HEK293 (cell line): ENCODE measurements around the gene NPTX1.

Source experiments
- KLF10 ChIP-seq: fragments of 450-650 bp; IDR thresholded peaks from 2 replicates; pipeline ENCODE4 v1.5.1; 2018; ENCODE audit warnings: missing biosample characterization, mild to moderate bottlenecking, missing genetic modification characterization
- TCF7L2 ChIP-seq: IDR thresholded peaks from 2 replicates; pipeline ENCODE4 v1.6.1; 2011; ENCODE audit warnings: low read depth, mild to moderate bottlenecking, inconsistent platforms, low read length, moderate library complexity, borderline replicate concordance
- YY1 ChIP-seq: fragments of 450-650 bp; formaldehyde crosslinking; IDR thresholded peaks from 2 replicates; pipeline ENCODE4 v1.5.1; 2018; ENCODE audit warnings: missing biosample characterization, missing genetic modification characterization
- ZBTB10 ChIP-seq: fragments of 450-650 bp; formaldehyde crosslinking; IDR thresholded peaks from 2 replicates; pipeline ENCODE4 v1.5.1; 2016; ENCODE audit warnings: missing biosample characterization, missing genetic modification characterization
- ZBTB21 ChIP-seq: fragments of 450-650 bp; formaldehyde crosslinking; IDR thresholded peaks from 2 replicates; pipeline ENCODE4 v1.5.1; 2017; ENCODE audit warnings: missing biosample characterization, missing genetic modification characterization
- ZNF148 ChIP-seq: fragments of 450-650 bp; formaldehyde crosslinking; IDR thresholded peaks from 2 replicates; pipeline ENCODE4 v1.5.0; 2017; ENCODE audit warnings: missing biosample characterization, missing genetic modification characterization, borderline replicate concordance
- ZNF184 ChIP-seq: fragments of 450-650 bp; IDR thresholded peaks from 2 replicates; pipeline ENCODE4 v1.5.1; 2018; ENCODE audit warnings: missing biosample characterization, mild to moderate bottlenecking, missing genetic modification characterization
- ZNF19 ChIP-seq: fragments of 450-650 bp; formaldehyde crosslinking; IDR thresholded peaks from 2 replicates; pipeline ENCODE4; 2016; ENCODE audit warnings: missing biosample characterization, missing genetic modification characterization, low read depth
- ZNF248 ChIP-seq: fragments of 450-650 bp; formaldehyde crosslinking; IDR thresholded peaks from 2 replicates; pipeline ENCODE4 v1.5.1; 2017; ENCODE audit warnings: missing biosample characterization, missing genetic modification characterization
- ZNF280C ChIP-seq: fragments of 450-650 bp; formaldehyde crosslinking; IDR thresholded peaks from 2 replicates; pipeline ENCODE4 v1.5.1; 2016; ENCODE audit warnings: missing biosample characterization, missing genetic modification characterization
- ZNF354C ChIP-seq: fragments of 450-650 bp; formaldehyde crosslinking; IDR thresholded peaks from 2 replicates; pipeline ENCODE4 v1.5.1; 2016; ENCODE audit warnings: missing biosample characterization, missing genetic modification characterization, low read depth, borderline replicate concordance
- ZNF366 ChIP-seq: fragments of 450-650 bp; formaldehyde crosslinking; conservative IDR thresholded peaks from 2 replicates; pipeline ENCODE4 v1.5.1; 2016; ENCODE audit warnings: missing biosample characterization, missing genetic modification characterization
- ZNF426 ChIP-seq: fragments of 450-650 bp; formaldehyde crosslinking; IDR thresholded peaks from 2 replicates; pipeline ENCODE4 v1.5.1; 2017; ENCODE audit warnings: missing biosample characterization, missing genetic modification characterization, mild to moderate bottlenecking, inconsistent platforms, moderate library complexity
- ZNF449 ChIP-seq: fragments of 450-650 bp; formaldehyde crosslinking; IDR thresholded peaks from 2 replicates; pipeline ENCODE4 v1.5.1; 2017; ENCODE audit warnings: missing biosample characterization, mild to moderate bottlenecking, missing genetic modification characterization, moderate library complexity
- ZNF488 ChIP-seq: fragments of 450-650 bp; formaldehyde crosslinking; IDR thresholded peaks from 2 replicates; pipeline ENCODE4 v1.5.1; 2016; ENCODE audit warnings: missing biosample characterization, missing genetic modification characterization
- ZNF560 ChIP-seq: fragments of 450-650 bp; formaldehyde crosslinking; IDR thresholded peaks from 2 replicates; pipeline ENCODE4 v1.5.1; 2017; ENCODE audit warnings: missing biosample characterization, missing genetic modification characterization, borderline replicate concordance
- ZNF585B ChIP-seq: fragments of 450-650 bp; formaldehyde crosslinking; IDR thresholded peaks from 2 replicates; pipeline ENCODE4 v1.5.1; 2016; ENCODE audit warnings: missing biosample characterization, missing genetic modification characterization
- ZNF596 ChIP-seq: fragments of 450-650 bp; IDR thresholded peaks from 2 replicates; pipeline ENCODE4 v1.5.0; 2018; ENCODE audit warnings: missing biosample characterization, mild to moderate bottlenecking, missing genetic modification characterization, moderate library complexity
- ZNF645 ChIP-seq: fragments of 450-650 bp; formaldehyde crosslinking; IDR thresholded peaks from 2 replicates; pipeline ENCODE4; 2016; ENCODE audit warnings: missing biosample characterization, missing genetic modification characterization
- ZNF704 ChIP-seq: fragments of 450-650 bp; formaldehyde crosslinking; IDR thresholded peaks from 2 replicates; pipeline ENCODE4 v1.5.1; 2016; ENCODE audit warnings: missing biosample characterization, missing genetic modification characterization
- ZSCAN18 ChIP-seq: fragments of 450-650 bp; formaldehyde crosslinking; IDR thresholded peaks from 2 replicates; pipeline ENCODE4 v1.5.1; 2016; ENCODE audit warnings: missing biosample characterization, missing genetic modification characterization

NPTX1 gene

GRCh38 chr17:80454557-80455335, 21.7 kb downstream of the NPTX1 start (continued):
- TF ChIP-seq ZNF488 (tag by site-specific recombination) (no peak), ZNF426 (tag by site-specific recombination) (no peak), ZNF704 (tag by site-specific recombination) (peak; percentile 82; the same call in 1 of the 2 replicates), ZNF280C (tag by site-specific recombination) (no peak), KLF10 (peak; percentile 51; the same call in 1 of the 2 replicates), ZNF19 (tag by site-specific recombination) (no peak), YY1 (tag by site-specific recombination) (no peak; the same call in 1 of the 2 replicates), ZNF449 (tag by site-specific recombination) (0 out of 2 replicates have a peak, but pooled peaks have one; percentile 8), ZNF560 (tag by site-specific recombination) (no peak), ZNF585B (no peak), ZNF184 (tag by site-specific recombination) (no peak), ZSCAN18 (tag by site-specific recombination) (no peak), ZNF645 (tag by site-specific recombination) (no peak), ZNF248 (tag by site-specific recombination) (no peak), ZBTB21 (peak; percentile 29; the same call in 1 of the 2 replicates), TCF7L2 (no peak), ZNF148 (tag by site-specific recombination) (no peak), ZNF354C (tag by site-specific recombination) (no peak), ZNF366 (tag by site-specific recombination) (peak; percentile 43; the same call in 1 of the 2 replicates), ZNF596 (tag by site-specific recombination) (no peak), ZBTB10 (peak; percentile 66; the same call in 1 of the 2 replicates)
